GM19035 (cell line): ENCODE results near the gene DDX41.
A peak's percentile ranks its signal among the peaks of the same experiment; 100 is the strongest.

Experiments
- ATAC-seq: cut with Tn5 transposase; IDR thresholded peaks from one replicate; pipeline ENCODE4 v1.9.1; 2021; ENCODE audit not compliant: unreplicated experiment

The DDX41 gene

DNA sequence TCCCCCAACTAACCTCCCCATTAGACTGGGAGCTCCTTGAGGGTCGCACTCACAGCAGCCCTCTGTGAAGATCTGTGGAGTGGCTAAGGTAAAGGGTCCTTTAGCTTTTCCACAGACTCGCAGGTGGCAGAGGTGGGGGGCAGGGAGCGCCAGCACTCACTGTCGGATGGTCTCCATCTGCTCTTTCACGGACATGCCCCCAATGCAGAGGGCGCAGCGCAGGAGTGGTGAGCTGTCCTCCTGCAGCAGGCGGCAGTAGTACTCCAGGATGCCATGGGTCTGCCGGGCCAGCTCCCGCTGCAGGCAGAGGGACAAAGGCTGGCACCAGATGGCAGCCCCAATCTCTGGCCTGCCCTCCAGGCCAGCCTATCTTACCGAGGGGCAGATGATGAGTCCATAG, 2.2 kb downstream of the DDX41 start:
- no peak for ATAC-seq

- no peak for ATAC-seq
Observed at GRCh38 chr5:177513500-177513899, 3.3 kb downstream of the DDX41 start.

DNA sequence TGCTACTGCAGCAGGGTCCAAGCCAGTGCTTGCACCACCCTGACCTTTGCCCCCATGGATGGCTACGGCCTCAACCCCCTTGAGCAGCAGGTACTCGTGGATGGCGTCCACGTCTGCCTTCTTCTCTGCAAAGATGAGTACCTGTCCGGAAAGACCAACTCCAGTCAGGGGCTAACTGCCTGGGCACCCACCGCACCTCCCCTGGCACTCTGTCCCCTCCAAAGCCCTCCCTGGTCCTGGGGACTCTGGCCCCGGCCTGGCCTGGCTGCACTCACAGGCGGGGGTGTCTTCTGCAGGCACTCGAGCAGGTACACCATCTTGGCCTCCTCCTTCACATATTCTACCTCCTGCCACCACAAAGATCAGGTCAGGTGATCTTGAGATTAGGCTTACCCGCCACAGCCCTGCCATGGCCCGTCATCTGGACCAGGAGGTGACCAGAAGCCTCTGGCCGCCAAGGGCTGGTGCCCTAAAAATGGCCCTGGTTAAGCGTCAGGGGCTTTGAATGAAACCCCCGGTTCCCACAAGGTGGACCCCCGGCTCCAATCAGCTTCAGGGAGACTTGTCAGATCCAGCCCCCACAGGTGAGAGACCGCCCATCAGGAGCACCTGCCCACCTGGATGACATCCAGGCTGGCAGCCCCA, 3.9 kb downstream of the DDX41 start:
- ATAC-seq: no peak

DNA sequence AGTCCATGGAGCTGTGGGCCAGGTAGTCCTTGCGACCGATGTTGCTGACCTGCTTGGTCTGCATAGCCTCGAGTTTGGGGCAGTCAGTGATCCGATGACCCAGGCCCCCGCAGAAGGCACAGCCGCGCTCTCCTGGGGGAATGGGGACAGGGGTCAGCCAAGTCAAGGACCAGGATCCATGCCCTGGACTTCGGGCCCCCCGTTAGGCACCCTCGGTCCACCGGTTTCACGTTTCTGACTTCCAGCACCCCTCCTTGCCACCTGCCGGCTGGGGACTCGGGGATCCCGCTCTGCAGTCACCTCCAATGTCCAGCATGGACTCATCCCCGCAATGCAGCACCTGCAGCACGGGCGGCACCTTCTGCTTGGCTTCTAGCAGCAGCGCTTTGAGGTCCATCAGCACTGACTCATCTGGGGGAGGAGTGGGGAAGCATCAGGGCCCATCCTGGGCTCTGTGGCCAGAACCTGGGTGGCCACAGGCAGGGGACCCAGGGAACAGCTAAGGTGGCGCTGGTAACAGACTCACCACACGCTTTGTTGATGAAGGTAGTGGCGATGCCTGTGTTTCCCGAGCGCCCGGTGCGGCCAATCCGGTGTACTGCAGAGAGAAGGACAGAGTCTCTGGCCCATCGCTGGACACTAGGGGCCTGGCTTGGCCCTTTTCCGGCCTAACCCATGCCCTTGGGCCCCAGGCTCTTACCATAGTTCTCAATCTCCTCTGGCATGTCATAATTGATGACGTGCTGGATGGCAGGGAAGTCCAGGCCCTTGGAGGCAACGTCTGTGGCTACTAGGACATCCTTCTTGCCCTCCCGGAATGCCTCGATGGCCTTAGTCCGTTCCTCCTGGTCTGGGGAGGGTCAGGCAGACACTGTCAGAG, 4.7 kb downstream of the DDX41 start:
- ATAC-seq: no peak

DNA sequence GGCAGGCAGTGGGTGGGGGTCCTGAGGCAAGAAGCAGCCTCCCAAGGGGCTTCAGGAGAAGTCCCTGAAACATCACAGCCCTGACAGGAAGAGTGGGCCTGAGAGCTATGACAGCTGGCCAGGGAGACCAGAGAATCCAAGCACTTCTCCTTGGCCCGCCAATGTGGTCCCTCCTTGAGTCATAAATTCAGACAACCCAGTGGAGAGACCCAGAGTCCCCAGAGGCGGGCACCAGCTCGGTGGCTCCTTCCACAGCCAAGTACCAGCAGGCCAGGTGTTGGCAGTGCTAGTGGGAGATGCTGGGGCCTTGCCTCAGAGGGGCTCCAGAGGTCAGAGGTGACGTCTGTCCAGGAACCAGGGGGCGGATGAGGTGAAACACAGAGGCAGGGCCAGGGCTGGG, 5.6 kb downstream of the DDX41 start:
- ATAC-seq: no peak

GRCh38 chr5:177510567-177511053, 6.2 kb downstream of the DDX41 start:
- peak; percentile 39 for ATAC-seq

- ATAC-seq: peak; percentile 44
Observed at GRCh38 chr5:177509991-177510566, 6.7 kb downstream of the DDX41 start.

GRCh38 chr5:177509381-177509951, 7.3 kb downstream of the DDX41 start, which contains the start of gene DOK3:
Gene DOK3 (minus strand): TSS chr5:177509826. CDS start chr5:177509540, 286 bp downstream.
- peak; percentile 27 for ATAC-seq

- ATAC-seq: peak; percentile 35
Observed at GRCh38 chr5:177508837-177509236, 7.9 kb downstream of the DDX41 start.

- no peak for ATAC-seq
Observed at GRCh38 chr5:177508221-177508611, 8.5 kb downstream of the DDX41 start.

GRCh38 chr5:177507596-177508220, 9.1 kb downstream of the DDX41 start:
- ATAC-seq: no peak

DNA sequence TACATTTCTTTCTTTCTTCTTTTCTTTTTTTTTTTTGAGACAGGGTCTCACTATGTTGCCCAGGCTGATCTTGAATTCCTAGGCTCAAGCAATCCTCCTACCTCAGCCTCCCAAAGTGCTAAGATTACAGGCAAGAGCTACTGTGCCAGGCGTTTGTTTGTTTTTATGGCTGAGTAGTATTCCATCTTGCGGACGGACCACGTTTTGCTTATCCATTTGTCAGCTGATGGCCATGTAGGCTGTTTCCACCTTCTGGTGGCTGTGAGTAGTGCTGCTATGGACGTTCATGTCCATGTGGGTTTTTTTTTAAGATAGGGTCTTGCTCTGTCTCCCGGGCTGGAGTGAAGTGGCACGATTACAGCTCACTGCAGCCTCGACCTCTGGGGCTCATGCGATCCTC, 9.6 kb downstream of the DDX41 start:
- ATAC-seq: no peak

DNA sequence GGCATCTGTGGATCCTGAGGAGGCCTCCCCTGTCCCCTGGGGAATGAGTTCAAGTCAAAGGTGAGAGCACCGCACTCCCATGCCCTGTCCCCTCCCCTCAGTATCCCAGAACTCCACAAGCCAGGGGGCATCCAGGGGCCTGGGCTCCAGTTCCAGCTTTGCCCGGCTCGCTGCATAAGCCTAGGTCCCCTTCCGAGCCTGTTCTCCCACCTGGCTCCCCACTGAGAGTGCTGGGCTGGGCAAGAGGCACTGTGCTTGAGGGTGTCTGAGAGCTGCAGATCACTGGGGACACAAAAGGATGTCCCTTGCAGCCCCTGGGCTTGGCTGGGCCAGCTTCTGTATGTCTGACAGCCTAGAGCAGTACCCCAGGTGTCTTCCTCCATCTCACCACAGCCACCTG, 11.7 kb downstream of the DDX41 start:
- no peak for ATAC-seq

- no peak for ATAC-seq
Observed at GRCh38 chr5:177504086-177505056, 12.4 kb downstream of the DDX41 start.

DNA sequence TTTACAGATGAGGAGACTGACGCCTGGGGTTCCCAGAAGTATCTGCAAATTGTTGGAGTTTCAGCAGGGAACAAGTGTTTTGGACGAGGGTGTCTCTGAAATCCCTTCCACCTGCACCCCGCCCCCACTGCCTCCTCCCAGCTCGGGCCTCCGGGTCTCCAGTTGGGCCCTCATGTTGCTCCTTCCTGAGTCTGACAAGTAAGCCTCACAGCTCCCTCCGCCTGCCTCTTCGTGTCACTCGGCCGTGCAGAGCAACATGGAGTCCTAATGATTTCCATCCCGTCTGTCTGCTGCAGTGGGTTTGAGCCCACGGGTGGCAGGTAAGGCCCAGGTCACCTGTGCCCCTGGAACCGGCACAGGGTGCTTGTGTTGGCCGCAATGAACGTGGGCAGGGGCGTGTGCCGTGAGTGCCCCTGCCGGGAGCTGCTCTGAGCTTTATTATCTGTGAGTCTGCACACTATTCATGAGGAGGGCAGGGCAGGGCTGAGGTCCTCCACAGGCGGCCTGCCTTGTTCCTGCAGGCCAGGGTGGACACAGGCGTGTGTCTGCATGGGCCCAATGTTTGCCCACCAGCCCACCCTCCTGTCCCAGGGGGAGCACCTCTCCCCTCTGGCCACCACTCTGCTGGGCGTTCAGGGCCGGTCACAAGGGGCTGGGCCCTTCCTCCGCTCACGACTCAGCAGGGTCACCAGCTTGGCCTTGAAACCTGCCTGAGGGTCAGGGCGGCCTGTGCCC, 13.2 kb downstream of the DDX41 start:
- ATAC-seq: no peak

DNA sequence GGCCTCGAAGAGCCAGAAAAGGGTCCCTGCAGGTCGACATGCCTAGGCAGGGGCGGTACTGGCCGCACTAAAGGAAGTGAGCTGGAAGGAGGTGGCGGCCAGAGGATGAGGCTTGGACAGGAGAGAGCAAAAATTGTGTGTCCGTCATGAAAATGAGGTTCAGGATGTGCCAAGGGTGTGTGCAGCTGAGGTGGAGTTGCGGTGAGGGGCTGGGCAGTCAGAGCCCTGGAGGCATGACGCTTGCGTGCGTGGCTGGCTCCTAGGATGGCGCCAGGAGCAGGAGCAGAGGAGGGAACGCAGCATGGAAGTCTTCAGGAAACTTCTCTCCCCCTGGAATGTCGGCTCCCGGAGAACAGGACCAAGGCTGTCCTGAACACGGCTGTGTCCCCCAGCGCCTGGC, 13.9 kb downstream of the DDX41 start:
- ATAC-seq: no peak

- ATAC-seq: no peak
Observed at GRCh38 chr5:177501874-177502678, 14.7 kb downstream of the DDX41 start.
